ENCODE measurements around the gene ARAP3. TPM values are rescaled to one million over a fixed set of nuclear protein-coding genes. Genes with fewer than 3 reads are reported as not detected.

Gene ARAP3
- total and polyA plus RNA-seq, 9 of the 15 experiments (the other 6 are each of a cell fraction or from before 2014, with no cell fraction given): 0.83 to 25.7 (median 6.4) TPM

DNA sequence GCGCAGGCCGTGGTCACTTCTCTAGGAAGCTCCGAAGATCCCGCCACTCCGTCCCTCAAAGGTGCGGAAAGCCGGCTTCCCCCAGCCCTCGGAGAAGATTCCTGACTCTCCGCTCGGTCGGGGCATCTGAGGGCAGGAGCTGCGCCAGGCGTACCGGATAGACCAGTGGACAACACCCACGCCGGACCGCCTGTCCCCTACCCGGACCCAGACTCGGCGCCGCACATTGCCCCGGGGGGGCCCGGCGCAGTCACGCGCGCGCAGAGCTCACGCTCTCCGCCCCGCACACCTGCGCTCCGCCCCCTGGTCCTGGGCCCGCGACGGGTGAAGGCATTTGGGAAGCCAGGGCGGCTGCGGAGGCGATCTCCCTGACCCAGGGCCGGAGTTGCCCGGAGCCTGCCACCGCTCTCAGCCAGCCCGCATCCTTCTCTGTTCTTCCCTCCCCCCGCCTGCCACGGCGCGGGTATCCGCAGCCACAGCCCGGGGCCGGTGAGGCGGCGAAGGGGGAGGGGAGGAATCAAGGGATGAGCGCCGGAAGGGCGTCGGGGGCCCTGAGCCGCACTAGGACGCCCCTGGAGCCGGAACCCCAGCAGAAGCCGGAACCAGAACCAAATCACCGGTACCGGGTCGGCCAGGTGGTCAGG lies 44.8 kb downstream of the ARAP3 start (continued):
- TF ChIP-seq, protein P1, sequence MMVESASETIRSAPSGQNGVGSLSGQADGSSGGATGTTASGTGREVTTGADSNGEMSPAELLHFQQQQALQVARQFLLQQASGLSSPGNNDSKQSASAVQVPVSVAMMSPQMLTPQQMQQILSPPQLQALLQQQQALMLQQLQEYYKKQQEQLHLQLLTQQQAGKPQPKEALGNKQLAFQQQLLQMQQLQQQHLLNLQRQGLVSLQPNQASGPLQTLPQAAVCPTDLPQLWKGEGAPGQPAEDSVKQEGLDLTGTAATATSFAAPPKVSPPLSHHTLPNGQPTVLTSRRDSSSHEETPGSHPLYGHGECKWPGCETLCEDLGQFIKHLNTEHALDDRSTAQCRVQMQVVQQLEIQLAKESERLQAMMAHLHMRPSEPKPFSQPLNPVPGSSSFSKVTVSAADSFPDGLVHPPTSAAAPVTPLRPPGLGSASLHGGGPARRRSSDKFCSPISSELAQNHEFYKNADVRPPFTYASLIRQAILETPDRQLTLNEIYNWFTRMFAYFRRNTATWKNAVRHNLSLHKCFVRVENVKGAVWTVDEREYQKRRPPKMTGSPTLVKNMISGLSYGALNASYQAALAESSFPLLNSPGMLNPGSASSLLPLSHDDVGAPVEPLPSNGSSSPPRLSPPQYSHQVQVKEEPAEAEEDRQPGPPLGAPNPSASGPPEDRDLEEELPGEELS (CRISPR knock-in tag; IDR thresholded peaks at IDR 0.05; ENCODE audit: borderline replicate concordance): no peak
- TF ChIP-seq, protein P2, sequence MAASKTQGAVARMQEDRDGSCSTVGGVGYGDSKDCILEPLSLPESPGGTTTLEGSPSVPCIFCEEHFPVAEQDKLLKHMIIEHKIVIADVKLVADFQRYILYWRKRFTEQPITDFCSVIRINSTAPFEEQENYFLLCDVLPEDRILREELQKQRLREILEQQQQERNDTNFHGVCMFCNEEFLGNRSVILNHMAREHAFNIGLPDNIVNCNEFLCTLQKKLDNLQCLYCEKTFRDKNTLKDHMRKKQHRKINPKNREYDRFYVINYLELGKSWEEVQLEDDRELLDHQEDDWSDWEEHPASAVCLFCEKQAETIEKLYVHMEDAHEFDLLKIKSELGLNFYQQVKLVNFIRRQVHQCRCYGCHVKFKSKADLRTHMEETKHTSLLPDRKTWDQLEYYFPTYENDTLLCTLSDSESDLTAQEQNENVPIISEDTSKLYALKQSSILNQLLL (CRISPR knock-in tag; IDR thresholded peaks at IDR 0.05; ENCODE audit: borderline replicate concordance): no peak
- TF ChIP-seq KLF6 (CRISPR knock-in tag; IDR thresholded peaks at IDR 0.05; ENCODE audit: borderline replicate concordance): no peak
- no peak for TF ChIP-seq SUPT5H (IDR thresholded peaks at IDR 0.05)
- no peak for TF ChIP-seq FOXA3 (CRISPR knock-in tag; conservative IDR thresholded peaks at IDR 0.05 in 1 of 2, IDR thresholded peaks at IDR 0.05 in 1 of 2)
- TF ChIP-seq MYC (IDR thresholded peaks at IDR 0.05; ENCODE audit: low read depth, low read length): no peak
- TF ChIP-seq MYC (CRISPR knock-in tag; IDR thresholded peaks at IDR 0.05; ENCODE audit: borderline replicate concordance, low read depth): no peak
- TF ChIP-seq BRCA1 (IDR thresholded peaks at IDR 0.05): no peak
- TF ChIP-seq BRCA1 (CRISPR knock-in tag; IDR thresholded peaks at IDR 0.05): no peak
- TF ChIP-seq TAF7 (tag; IDR thresholded peaks at IDR 0.05): no peak
- TF ChIP-seq CREM (IDR thresholded peaks at IDR 0.05; ENCODE audit: low read depth): no peak
- no peak for TF ChIP-seq ATF1 (CRISPR knock-in tag; IDR thresholded peaks at IDR 0.05)
- no peak for TF ChIP-seq ATF1 (tag; IDR thresholded peaks at IDR 0.05)
- TF ChIP-seq LARP7 (IDR thresholded peaks at IDR 0.05): no peak
- TF ChIP-seq ZNF507 (tag; conservative IDR thresholded peaks at IDR 0.05): no peak
- TF ChIP-seq NUFIP1 (IDR thresholded peaks at IDR 0.05; ENCODE audit: partially characterized antibody): no peak
- TF ChIP-seq, protein P3, sequence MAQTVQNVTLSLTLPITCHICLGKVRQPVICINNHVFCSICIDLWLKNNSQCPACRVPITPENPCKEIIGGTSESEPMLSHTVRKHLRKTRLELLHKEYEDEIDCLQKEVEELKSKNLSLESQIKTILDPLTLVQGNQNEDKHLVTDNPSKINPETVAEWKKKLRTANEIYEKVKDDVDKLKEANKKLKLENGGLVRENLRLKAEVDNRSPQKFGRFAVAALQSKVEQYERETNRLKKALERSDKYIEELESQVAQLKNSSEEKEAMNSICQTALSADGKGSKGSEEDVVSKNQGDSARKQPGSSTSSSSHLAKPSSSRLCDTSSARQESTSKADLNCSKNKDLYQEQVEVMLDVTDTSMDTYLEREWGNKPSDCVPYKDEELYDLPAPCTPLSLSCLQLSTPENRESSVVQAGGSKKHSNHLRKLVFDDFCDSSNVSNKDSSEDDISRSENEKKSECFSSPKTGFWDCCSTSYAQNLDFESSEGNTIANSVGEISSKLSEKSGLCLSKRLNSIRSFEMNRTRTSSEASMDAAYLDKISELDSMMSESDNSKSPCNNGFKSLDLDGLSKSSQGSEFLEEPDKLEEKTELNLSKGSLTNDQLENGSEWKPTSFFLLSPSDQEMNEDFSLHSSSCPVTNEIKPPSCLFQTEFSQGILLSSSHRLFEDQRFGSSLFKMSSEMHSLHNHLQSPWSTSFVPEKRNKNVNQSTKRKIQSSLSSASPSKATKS (CRISPR knock-in tag; IDR thresholded peaks at IDR 0.05): no peak
- no peak for TF ChIP-seq LCOR (CRISPR knock-in tag; IDR thresholded peaks at IDR 0.05)
- TF ChIP-seq NFRKB (IDR thresholded peaks at IDR 0.05; ENCODE audit: low read depth): no peak
- no peak for TF ChIP-seq TEAD1 (CRISPR knock-in tag; IDR thresholded peaks at IDR 0.05)
- TF ChIP-seq ZSCAN29 (IDR thresholded peaks at IDR 0.05): no peak

All from K562 (cell line).